Tibial nerve (tissue), 4 donors: Measurements from ENCODE around the gene CISD3. TPM values are rescaled to one million over a fixed set of nuclear protein-coding genes. Genes with fewer than 3 reads are reported as not detected.

ENCODE experiments used
- DNase-seq, 2 donors: peaks; one replicate each; pipeline ENCODE4 v3.0.0-alpha.2; 2019; ENCODE audit warnings: low spot score in 2 of 2
- H3K27ac ChIP-seq, 4 donors: fragments of 200-600 bp; sonication (generic) in 3 of 4; one replicate each; pipeline ENCODE4 v1.5.1; 2017 to 2019; ENCODE audit warnings: mild to moderate bottlenecking in 1 of 4
- H3K27me3 ChIP-seq, 2 donors: fragments of 200-600 bp; sonication (generic) in 1 of 2; one replicate each; pipeline versions ENCODE4 v1.5.1 to v1.6.0; 2017 to 2019
- H3K36me3 ChIP-seq, 3 donors: fragments of 200-600 bp; sonication (generic); one replicate each; pipeline ENCODE4 v1.5.1; 2018 to 2019
- H3K4me1 ChIP-seq, 4 donors: fragments of 200-600 bp; sonication (generic) in 3 of 4; one replicate each; pipeline ENCODE4 v1.5.1; 2017 to 2019
- H3K4me3 ChIP-seq, 4 donors: fragments of 200-600 bp; sonication (generic) in 3 of 4; one replicate each; pipeline ENCODE4 v1.5.1; 2017 to 2019; ENCODE audit warnings: mild to moderate bottlenecking in 1 of 4, moderate library complexity in 1 of 4
- H3K9me3 ChIP-seq, 4 donors: fragments of 200-600 bp; sonication (generic) in 3 of 4; one replicate each; pipeline ENCODE4 v1.5.1; 2017 to 2019
- EP300 ChIP-seq, 2 donors: sonication (generic); formaldehyde crosslinking; IDR thresholded peaks; one replicate each; pipeline ENCODE4 v1.6.1; 2017; ENCODE audit warnings: antibody characterized with exemption in 2 of 2, mild to moderate bottlenecking in 1 of 2
- POLR2A ChIP-seq, 2 donors: fragments of 450-650 bp; IDR thresholded peaks; one replicate each; pipeline ENCODE4 v1.6.1; 2017; ENCODE audit warnings: antibody characterized with exemption in 2 of 2, mild to moderate bottlenecking in 2 of 2, moderate library complexity in 2 of 2
- WGBS, 2 donors: methylation state at CpG; one replicate each; pipeline ENCODE4 v1.1.5; 2018; 5-methylcytosine and 5-hydroxymethylcytosine counted together
- total RNA-seq, 4 donors: library from RNA; depleted of rRNA; stranded (reverse); fragments of >200 nt; gene quantifications; one replicate each; pipeline ENCODE4 v1.1.0, GENCODE V29; 2016
- TF ChIP-seq, protein P1 (sequence below), 5 experiments: fragments of 200-600 bp in 3 of 5; fragments of 450-650 bp in 2 of 5; sonication (generic) in 3 of 5; IDR thresholded peaks; one replicate each; pipeline ENCODE4 v1.5.1; 2016 to 2019; ENCODE audit warnings: antibody characterized with exemption in 5 of 5, mild to moderate bottlenecking in 3 of 5, moderate library complexity in 2 of 5

CISD3 gene
- total RNA-seq, 4 donors from 2014 or later = 10.2 to 19.2 (median 16.5) TPM

GRCh38 chr17:38711792-38712571, 18.2 kb upstream of the CISD3 start:
- H3K4me3 ChIP-seq = no peak overlapping the region
- H3K9me3 ChIP-seq = no peaks in the 10 kb centered on the region
- H3K4me1 ChIP-seq = peaks cover 0 to 8% (median 3%) of the 10 kb centered on the region in 4 donors
- no peaks in the 10 kb centered on the region for H3K27me3 ChIP-seq
- TF ChIP-seq POLR2A (IDR thresholded peaks at IDR 0.05) (no peak), EP300 (IDR thresholded peaks at IDR 0.05) (no peak)
- TF ChIP-seq, protein P1, sequence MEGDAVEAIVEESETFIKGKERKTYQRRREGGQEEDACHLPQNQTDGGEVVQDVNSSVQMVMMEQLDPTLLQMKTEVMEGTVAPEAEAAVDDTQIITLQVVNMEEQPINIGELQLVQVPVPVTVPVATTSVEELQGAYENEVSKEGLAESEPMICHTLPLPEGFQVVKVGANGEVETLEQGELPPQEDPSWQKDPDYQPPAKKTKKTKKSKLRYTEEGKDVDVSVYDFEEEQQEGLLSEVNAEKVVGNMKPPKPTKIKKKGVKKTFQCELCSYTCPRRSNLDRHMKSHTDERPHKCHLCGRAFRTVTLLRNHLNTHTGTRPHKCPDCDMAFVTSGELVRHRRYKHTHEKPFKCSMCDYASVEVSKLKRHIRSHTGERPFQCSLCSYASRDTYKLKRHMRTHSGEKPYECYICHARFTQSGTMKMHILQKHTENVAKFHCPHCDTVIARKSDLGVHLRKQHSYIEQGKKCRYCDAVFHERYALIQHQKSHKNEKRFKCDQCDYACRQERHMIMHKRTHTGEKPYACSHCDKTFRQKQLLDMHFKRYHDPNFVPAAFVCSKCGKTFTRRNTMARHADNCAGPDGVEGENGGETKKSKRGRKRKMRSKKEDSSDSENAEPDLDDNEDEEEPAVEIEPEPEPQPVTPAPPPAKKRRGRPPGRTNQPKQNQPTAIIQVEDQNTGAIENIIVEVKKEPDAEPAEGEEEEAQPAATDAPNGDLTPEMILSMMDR (IDR thresholded peaks at IDR 0.05) = no peak
- peaks cover 2 to 94% (median 15%) of the 10 kb centered on the region in 3 donors for H3K36me3 ChIP-seq
- no peak for DNase-seq
- H3K27ac ChIP-seq = no peak overlapping the region
- 68 to 70% methylated on average over 26 of the region's 26 CpGs for WGBS, 2 donors

- Histone ChIP-seq H3K9me3 (no peaks in the 10 kb centered on the region), H3K27me3 (no peaks in the 10 kb centered on the region), H3K4me3 (no peak overlapping the region), H3K27ac (no peak overlapping the region), H3K36me3 (peaks cover 3 to 96% (median 15%) of the 10 kb centered on the region in 3 donors), H3K4me1 (peaks cover 0 to 2% (median 0%) of the 10 kb centered on the region in 4 donors)
- DNase-seq = no peak
- TF ChIP-seq, protein P1 (IDR thresholded peaks at IDR 0.05) = no peak
- 92 to 93% methylated on average over 10 of the region's 10 CpGs for WGBS, 2 donors
Observed at GRCh38 chr17:38712593-38712992, 17.5 kb upstream of the CISD3 start.

- Histone ChIP-seq H3K9me3 (no peaks in the 10 kb centered on the region), H3K4me1 (peaks cover 0 to 2% (median 0%) of the 10 kb centered on the region in 4 donors), H3K36me3 (peaks cover 3 to 100% (median 15%) of the 10 kb centered on the region in 3 donors), H3K4me3 (no peak overlapping the region), H3K27ac (no peak overlapping the region), H3K27me3 (no peaks in the 10 kb centered on the region)
- no peak for DNase-seq
- WGBS, 2 donors = 80 to 81% methylated on average over 11 of the region's 11 CpGs
- TF ChIP-seq EP300 (IDR thresholded peaks at IDR 0.05) (no peak), POLR2A (IDR thresholded peaks at IDR 0.05) (no peak)
- TF ChIP-seq, protein P1 (IDR thresholded peaks at IDR 0.05) = no peak
Observed at GRCh38 chr17:38713456-38714075, 16.6 kb upstream of the CISD3 start.

GRCh38 chr17:38715216-38715943, 14.8 kb upstream of the CISD3 start:
- Histone ChIP-seq H3K4me3 (no peak overlapping the region), H3K4me1 (peaks cover 0 to 13% (median 10%) of the 10 kb centered on the region in 4 donors), H3K27ac (no peak overlapping the region), H3K9me3 (no peaks in the 10 kb centered on the region), H3K36me3 (peaks cover 3 to 100% (median 15%) of the 10 kb centered on the region in 3 donors), H3K27me3 (no peaks in the 10 kb centered on the region)
- 81 to 82% methylated on average over 9 of the region's 9 CpGs for WGBS, 2 donors
- TF ChIP-seq, protein P1 (IDR thresholded peaks at IDR 0.05) = no peak
- no peak for TF ChIP-seq POLR2A (IDR thresholded peaks at IDR 0.05)
- no peak for TF ChIP-seq EP300 (IDR thresholded peaks at IDR 0.05)
- no peak for DNase-seq
